Subcutaneous adipose tissue (tissue), 4 donors: ENCODE results near the gene SRBD1. TPM values are rescaled to one million over a fixed set of nuclear protein-coding genes. Genes with fewer than 3 reads are reported as not detected.

Source experiments
- total RNA-seq, 4 donors: library from RNA; depleted of rRNA; stranded (reverse); fragments of >200 nt; gene quantifications; one replicate each; pipeline ENCODE4 v1.1.0, GENCODE V29; 2016
- TF ChIP-seq, protein P1 (sequence below): fragments of 450-650 bp; IDR thresholded peaks from one replicate; pipeline ENCODE4 v1.5.1; 2016; ENCODE audit warnings: low read depth, mild to moderate bottlenecking, control low read depth, antibody characterized with exemption, moderate library complexity

SRBD1 gene
- total RNA-seq, 4 donors from 2014 or later, result 20.3 to 28.0 (median 23.5) TPM

DNA sequence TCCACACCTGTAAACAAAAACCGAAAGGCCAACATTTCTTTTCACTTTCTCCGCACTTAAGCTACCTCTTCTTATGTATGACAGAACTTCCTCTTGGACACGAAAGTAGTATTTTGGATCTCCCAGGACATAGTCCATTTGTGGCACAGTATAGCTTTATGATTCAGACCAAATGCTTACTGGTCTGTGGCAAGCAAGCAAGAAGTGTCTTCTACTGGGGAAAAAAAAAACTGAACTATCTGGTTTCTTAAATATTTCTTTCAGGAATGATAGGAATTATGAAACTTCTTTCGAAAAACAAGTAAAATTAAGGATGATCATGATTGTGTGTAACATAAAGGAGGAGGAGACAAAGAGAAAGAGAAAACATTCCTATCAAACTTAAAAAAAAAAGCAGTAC is 33.6 kb downstream of the SRBD1 start:
- TF ChIP-seq, protein P1, sequence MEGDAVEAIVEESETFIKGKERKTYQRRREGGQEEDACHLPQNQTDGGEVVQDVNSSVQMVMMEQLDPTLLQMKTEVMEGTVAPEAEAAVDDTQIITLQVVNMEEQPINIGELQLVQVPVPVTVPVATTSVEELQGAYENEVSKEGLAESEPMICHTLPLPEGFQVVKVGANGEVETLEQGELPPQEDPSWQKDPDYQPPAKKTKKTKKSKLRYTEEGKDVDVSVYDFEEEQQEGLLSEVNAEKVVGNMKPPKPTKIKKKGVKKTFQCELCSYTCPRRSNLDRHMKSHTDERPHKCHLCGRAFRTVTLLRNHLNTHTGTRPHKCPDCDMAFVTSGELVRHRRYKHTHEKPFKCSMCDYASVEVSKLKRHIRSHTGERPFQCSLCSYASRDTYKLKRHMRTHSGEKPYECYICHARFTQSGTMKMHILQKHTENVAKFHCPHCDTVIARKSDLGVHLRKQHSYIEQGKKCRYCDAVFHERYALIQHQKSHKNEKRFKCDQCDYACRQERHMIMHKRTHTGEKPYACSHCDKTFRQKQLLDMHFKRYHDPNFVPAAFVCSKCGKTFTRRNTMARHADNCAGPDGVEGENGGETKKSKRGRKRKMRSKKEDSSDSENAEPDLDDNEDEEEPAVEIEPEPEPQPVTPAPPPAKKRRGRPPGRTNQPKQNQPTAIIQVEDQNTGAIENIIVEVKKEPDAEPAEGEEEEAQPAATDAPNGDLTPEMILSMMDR, result no peak

DNA sequence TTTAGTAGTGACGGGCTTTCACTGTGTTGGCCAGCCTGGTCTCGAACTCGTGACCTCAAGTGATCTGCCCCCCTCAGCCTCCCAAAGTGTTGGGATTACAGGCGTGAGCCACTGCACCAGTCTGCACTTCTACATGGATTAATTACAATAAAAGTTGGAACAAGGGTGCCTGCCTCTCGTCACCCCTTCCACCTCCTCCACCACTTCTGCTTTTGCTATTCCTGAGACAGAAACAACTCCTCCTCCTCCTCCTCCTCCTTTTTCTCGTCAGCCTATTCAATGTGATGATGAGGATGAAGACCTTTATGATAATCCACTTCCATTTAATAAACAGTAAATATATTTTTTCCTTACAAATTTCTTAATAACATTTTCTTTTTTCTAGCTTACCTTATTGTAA is 35.2 kb downstream of the SRBD1 start:
- TF ChIP-seq, protein P1, result no peak

DNA sequence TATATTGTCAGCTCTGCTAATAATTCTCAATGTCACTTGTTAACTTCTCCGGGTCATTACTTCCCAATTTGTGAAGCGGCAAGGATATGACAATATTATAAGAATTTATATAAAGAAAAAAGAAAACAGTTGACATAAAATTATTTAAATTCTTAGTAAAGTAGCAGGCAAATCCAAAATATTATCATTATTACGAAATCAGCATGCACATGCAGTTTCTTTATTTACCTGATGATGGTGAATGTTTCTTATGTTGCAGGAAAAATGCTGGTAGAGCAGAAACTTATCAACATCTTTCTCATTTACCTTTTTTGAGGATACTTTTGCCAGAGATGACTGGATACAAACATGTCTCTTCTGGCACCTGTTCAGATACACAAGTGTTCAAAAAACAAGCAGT is 38.1 kb downstream of the SRBD1 start:
- TF ChIP-seq, protein P1, result no peak

DNA sequence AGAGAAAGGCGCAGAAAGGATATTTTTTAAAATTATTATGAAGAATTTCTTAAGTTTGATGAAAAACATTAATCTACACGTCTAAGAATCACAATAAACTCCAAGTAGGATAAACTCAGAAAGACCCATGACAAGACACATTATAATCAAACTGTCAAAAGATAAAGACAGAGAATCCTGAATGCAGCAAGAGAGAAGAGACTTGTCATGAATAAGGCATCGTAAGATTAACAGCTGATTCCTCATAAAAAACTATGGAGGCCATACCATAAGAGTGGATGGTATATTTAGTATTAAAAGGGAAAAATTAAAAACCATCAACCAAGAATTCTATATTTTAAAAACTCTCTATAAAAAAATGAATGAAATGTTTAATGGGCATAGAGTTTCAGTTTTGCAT is 39.1 kb downstream of the SRBD1 start:
- TF ChIP-seq, protein P1, result no peak

DNA sequence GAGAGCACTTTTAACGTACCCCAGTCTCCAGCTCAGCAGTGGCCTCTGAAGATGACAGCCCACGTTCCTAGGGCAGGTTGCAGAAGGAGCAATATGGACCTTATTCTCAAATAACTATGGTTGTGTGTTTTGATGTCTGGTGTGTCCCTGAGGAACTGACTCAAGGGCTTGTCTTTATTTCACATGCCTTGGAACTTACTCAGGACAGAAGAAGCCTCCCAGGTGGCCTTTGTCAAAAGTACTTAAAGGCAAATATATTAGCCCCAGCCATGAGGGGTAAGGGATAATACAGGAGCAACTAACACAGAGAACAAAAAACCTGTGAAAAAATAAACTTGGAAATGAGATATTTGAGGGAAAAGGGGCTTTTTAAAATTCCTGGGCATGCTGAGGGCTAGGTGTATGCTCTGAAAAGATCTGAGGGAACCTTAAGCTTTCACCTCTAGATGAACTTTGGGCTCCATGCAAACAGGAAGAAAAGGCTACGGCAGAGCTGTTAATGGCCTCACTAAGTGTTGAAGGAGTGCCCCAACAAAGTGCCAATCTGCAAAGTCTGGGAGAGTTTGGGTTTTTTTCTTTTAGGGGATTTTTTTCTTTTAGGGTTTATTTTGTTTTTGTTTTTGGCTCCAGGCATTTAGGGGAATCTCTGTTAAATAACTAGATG is 40.3 kb downstream of the SRBD1 start:
- TF ChIP-seq, protein P1, result no peak

DNA sequence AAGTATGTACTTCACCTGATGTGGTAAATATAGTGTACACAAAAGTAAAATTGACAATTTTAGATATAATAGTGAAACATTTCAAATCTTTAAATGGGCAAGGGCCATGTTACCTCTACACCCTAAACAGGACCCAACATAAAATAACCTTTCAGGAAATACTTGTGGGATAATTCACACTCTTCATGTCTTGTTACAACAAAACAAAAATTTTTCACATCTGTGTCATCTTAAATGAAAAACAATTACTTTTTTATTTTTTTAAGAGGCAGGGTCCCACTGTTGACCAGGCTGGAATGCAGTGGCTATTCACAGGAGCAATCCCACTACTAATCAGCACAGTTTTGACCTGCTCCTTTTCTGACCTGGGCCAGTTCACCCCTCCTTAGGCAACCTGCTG is 42.1 kb downstream of the SRBD1 start:
- TF ChIP-seq, protein P1, result no peak

DNA sequence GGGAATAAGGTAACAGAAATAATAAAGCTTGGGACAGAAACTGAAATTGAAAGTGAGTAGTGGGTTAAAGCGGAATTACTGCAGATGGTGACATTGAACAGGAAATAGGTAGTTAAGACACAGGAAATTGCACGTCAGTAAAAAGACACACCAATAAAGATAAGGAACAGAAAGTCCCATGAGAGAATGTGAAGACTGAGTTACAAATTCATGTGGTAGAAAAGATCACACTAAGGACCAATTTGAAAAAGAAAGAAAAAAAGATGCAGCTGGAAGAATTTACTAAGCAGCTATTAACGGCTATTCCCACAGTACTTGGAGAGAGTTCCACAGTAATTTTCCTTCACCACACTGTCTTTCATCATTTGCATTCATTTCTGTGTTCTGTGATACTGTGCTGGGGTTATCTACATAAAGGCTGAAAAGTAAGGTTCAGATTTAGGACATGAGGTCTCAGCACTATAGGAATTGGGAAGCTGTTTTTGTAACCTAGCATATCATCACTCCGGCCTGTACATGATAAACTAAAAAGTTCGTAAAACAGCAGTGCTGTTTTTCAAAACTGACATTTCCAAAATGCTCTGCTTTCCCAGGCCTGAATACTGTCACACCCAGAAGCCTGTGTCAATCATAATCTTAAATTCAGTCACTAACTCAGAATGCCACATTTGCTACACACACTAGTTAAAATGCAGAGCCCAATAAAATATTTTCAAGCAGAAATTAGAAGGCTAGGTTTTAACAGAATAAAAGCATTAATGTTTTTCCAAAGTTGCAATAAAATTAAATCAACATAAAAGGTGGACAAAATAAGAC is 42.9 kb downstream of the SRBD1 start:
- TF ChIP-seq, protein P1, result no peak
